ENCODE data around the gene PDE6B. TPM values are rescaled to one million over a fixed set of nuclear protein-coding genes. Genes with fewer than 3 reads are reported as not detected.

The PDE6B gene
- total and polyA plus RNA-seq, 2 experiments from 2014 or later = 43.1 to 48.1 TPM

DNA sequence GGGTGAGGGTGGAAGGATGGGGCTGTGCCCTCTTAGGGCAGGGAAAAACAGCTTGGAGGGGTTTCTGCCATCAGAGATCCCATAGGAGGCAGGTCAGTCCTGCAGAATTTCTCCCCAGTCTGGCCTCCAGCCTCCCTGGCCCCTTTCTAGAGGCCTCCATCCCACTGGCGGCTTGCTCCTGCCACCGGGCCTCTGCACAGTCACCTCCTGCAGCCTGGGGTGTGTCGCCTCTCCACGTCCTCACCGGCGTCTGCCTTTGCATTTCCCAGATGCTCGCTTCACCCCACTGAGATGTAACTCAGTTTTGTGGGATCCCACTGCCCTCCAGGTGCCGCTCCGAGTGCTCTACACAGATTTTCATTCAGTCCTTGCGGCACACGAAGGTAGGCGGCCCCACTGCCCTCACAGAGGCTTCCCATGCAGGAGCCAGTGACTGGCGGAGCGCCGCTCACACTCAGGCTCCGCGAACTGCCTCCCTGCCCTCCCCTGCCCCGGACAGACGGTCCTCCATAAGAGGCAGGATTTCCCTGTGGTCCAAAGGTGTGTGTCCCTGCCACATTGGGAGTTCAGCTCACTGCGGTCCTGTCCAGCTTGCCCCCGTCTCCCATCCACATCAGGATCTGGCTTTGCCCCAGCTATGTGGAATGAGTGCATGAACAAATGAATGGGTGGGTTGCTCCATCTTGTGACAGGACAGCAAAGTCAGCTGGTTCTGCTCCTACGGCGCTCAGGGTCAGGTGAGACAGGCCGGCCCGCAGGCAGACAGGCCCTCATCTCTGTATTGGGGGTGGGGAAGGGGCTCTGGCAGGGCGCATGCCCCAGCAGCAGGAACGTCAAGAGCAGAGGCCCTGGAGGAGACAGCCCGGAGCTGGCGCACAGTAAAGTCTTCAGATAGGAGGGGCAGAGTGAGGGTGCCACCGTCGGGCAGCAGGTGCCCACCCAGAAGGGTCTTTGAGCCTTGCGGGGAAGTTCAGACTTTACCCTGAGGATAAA, 46.6 kb upstream of the PDE6B start:
- Histone ChIP-seq H3K9me3 (ENCODE audit: low read depth) (no peaks in the 10 kb centered on the region), H3K4me3 (no peak overlapping the region), H3K27me3 (peaks cover 85% of the 10 kb centered on the region), H3K36me3 (no peaks in the 10 kb centered on the region), H3K4me1 (ENCODE audit: low read depth) (peaks cover 3% of the 10 kb centered on the region), H3K27ac (no peak overlapping the region)
- no peak for DNase-seq (ENCODE audit: low read depth in 1 of 2, low spot score in 1 of 2)
- TF ChIP-seq CTCF (IDR thresholded peaks at IDR 0.05; ENCODE audit: low read depth, low read length) = no peak

- Histone ChIP-seq H3K27me3 (peaks cover 75% of the 10 kb centered on the region), H3K36me3 (no peaks in the 10 kb centered on the region), H3K9me3 (ENCODE audit: low read depth) (no peaks in the 10 kb centered on the region), H3K4me3 (no peak overlapping the region), H3K4me1 (ENCODE audit: low read depth) (peaks cover 2% of the 10 kb centered on the region), H3K27ac (no peak overlapping the region)
- no peak for DNase-seq (ENCODE audit: low read depth in 1 of 2, low spot score in 1 of 2)
- TF ChIP-seq CTCF (IDR thresholded peaks at IDR 0.05; ENCODE audit: low read depth, low read length) = no peak
Measured at GRCh38 chr4:579543-580175, 45.7 kb upstream of the PDE6B start.

GRCh38 chr4:581181-581580, 44.2 kb upstream of the PDE6B start:
- H3K36me3 ChIP-seq = no peaks in the 10 kb centered on the region
- no peaks in the 10 kb centered on the region for H3K9me3 ChIP-seq (ENCODE audit: low read depth)
- peaks cover 64% of the 10 kb centered on the region for H3K27me3 ChIP-seq
- H3K27ac ChIP-seq = no peak overlapping the region
- no peak for TF ChIP-seq CTCF (IDR thresholded peaks at IDR 0.05; ENCODE audit: low read depth, low read length)
- no peak overlapping the region for H3K4me3 ChIP-seq
- H3K4me1 ChIP-seq (ENCODE audit: low read depth) = no peaks in the 10 kb centered on the region
- no peak for DNase-seq (ENCODE audit: low read depth in 1 of 2, low spot score in 1 of 2)

GRCh38 chr4:581753-582361, 43.5 kb upstream of the PDE6B start:
- Histone ChIP-seq H3K36me3 (no peaks in the 10 kb centered on the region), H3K27me3 (peaks cover 57% of the 10 kb centered on the region), H3K4me1 (ENCODE audit: low read depth) (no peaks in the 10 kb centered on the region), H3K4me3 (no peak overlapping the region), H3K27ac (no peak overlapping the region), H3K9me3 (ENCODE audit: low read depth) (no peaks in the 10 kb centered on the region)
- no peak for DNase-seq (ENCODE audit: low read depth in 1 of 2, low spot score in 1 of 2)
- no peak for TF ChIP-seq CTCF (IDR thresholded peaks at IDR 0.05; ENCODE audit: low read depth, low read length)

- H3K27ac ChIP-seq = no peak overlapping the region
- DNase-seq (ENCODE audit: low read depth in 1 of 2, low spot score in 1 of 2) = no peak
- TF ChIP-seq CTCF (IDR thresholded peaks at IDR 0.05; ENCODE audit: low read depth, low read length) = no peak
- no peak overlapping the region for H3K4me3 ChIP-seq
- no peaks in the 10 kb centered on the region for H3K36me3 ChIP-seq
- H3K9me3 ChIP-seq (ENCODE audit: low read depth) = no peaks in the 10 kb centered on the region
- H3K27me3 ChIP-seq = peaks cover 37% of the 10 kb centered on the region
- H3K4me1 ChIP-seq (ENCODE audit: low read depth) = no peaks in the 10 kb centered on the region
Measured at GRCh38 chr4:583820-584219, 41.6 kb upstream of the PDE6B start.
